Endodermal cell (in vitro differentiated cells): ENCODE measurements around the gene ARHGAP42. TPM values are rescaled to one million over a fixed set of nuclear protein-coding genes. Genes with fewer than 3 reads are reported as not detected.

ENCODE experiments used
- DNase-seq: peaks from one replicate; pipeline ENCODE4 v3.0.0-alpha.2; 2017
- H3K27ac ChIP-seq: 2 replicates; pipeline ENCODE4 v1.5.1; 2013; ENCODE audit warnings: mild to moderate bottlenecking, low read depth, low read length, moderate library complexity
- H3K27me3 ChIP-seq: 2 replicates; pipeline ENCODE4 v1.6.1; 2013; ENCODE audit warnings: mild to moderate bottlenecking, low read length, moderate library complexity; ENCODE audit not compliant: insufficient read depth, control insufficient read depth, poor library complexity, severe bottlenecking
- H3K36me3 ChIP-seq: 2 replicates; pipeline ENCODE4 v1.7.0; 2013; ENCODE audit warnings: mild to moderate bottlenecking, low read length, moderate library complexity; ENCODE audit not compliant: control insufficient read depth, insufficient read depth
- H3K4me1 ChIP-seq: one replicate; pipeline ENCODE4 v1.7.0; 2013; ENCODE audit warnings: low read length; ENCODE audit not compliant: control insufficient read depth, insufficient read depth
- H3K4me3 ChIP-seq: 2 replicates; pipeline ENCODE4 v1.5.1; 2013; ENCODE audit warnings: mild to moderate bottlenecking, low read length, moderate library complexity
- H3K9ac ChIP-seq: 2 replicates; pipeline ENCODE4 v1.6.1; 2013; ENCODE audit warnings: mild to moderate bottlenecking, low read length, moderate library complexity; ENCODE audit not compliant: poor library complexity, severe bottlenecking; ENCODE audit errors: extremely low read depth
- H3K9me3 ChIP-seq: 2 replicates; pipeline ENCODE4 v1.6.1; 2013; ENCODE audit warnings: mild to moderate bottlenecking, low read length, moderate library complexity; ENCODE audit not compliant: control insufficient read depth
- H3K27ac Mint-ChIP-seq: 2 replicates; pipeline ENCODE4 v1.8.0; 2020; ENCODE audit warnings: mixed read lengths
- H3K27me3 Mint-ChIP-seq: 2 replicates; pipeline ENCODE4 v1.8.0; 2021; ENCODE audit warnings: mild to moderate bottlenecking, mixed read lengths; ENCODE audit not compliant: insufficient read depth
- H3K36me3 Mint-ChIP-seq: 2 replicates; pipeline ENCODE4 v1.8.0; 2020; ENCODE audit warnings: low read depth, mixed read lengths
- H3K4me1 Mint-ChIP-seq: 2 replicates; pipeline ENCODE4 v1.8.0; 2020; ENCODE audit warnings: mixed read lengths
- H3K4me3 Mint-ChIP-seq: 2 replicates; pipeline ENCODE4 v1.8.0; 2020; ENCODE audit warnings: mild to moderate bottlenecking, moderate library complexity, mixed read lengths
- H3K9me3 Mint-ChIP-seq: 2 replicates; pipeline ENCODE4 v1.8.0; 2020; ENCODE audit warnings: mild to moderate bottlenecking, mixed read lengths
- CTCF ChIP-seq: fragments of 200-600 bp; sonication (generic); conservative IDR thresholded peaks from 2 replicates; pipeline ENCODE4 v1.5.0; 2021; ENCODE audit warnings: antibody characterized with exemption, mild to moderate bottlenecking
- WGBS, 2 experiments: methylation state at CpG; one replicate each; pipeline versions ENCODE4 v1.1.5 to v1.1.7; 2013; ENCODE audit warnings: missing lambda C conversion rate in 2 of 2, mixed read lengths in 1 of 2; ENCODE audit not compliant: insufficient coverage in 1 of 2, insufficient read length in 1 of 2; 5-methylcytosine and 5-hydroxymethylcytosine counted together
- total RNA-seq, 2 donors: library from RNA; stranded (reverse); fragmentation: NEBNext Ultra II Directional in 1 of 2; extraction: Animal tissue kit (Norgen Biotek cat#: 25700) in 1 of 2; gene quantifications; 2 replicates in 1 of 2; 3 replicates in 1 of 2; pipeline ENCODE4 v1.2.1, GENCODE V29; 2021

The ARHGAP42 gene
- total RNA-seq, 2 donors from 2014 or later = 164 to 176 TPM

- WGBS, 2 experiments = 0 to 46% methylated on average over 1 to 2 of the region's 2 CpGs
- no peaks in the 10 kb centered on the region for H3K9me3 ChIP-seq
- H3K36me3 ChIP-seq = peaks cover 4% of the 10 kb centered on the region
- H3K27ac ChIP-seq = no peak overlapping the region
- no peak overlapping the region for H3K4me3 Mint-ChIP-seq
- H3K27ac Mint-ChIP-seq = no peak overlapping the region
- H3K27me3 ChIP-seq = no peaks in the 10 kb centered on the region
- peaks cover 35% of the 10 kb centered on the region for H3K4me1 ChIP-seq
- H3K4me3 ChIP-seq = no peak overlapping the region
- H3K9ac ChIP-seq = no peak overlapping the region
- peaks cover 68% of the 10 kb centered on the region for H3K4me1 Mint-ChIP-seq
- no peak for DNase-seq
- no peaks in the 10 kb centered on the region for H3K36me3 Mint-ChIP-seq
- no peak for TF ChIP-seq CTCF
- H3K9me3 Mint-ChIP-seq = no peaks in the 10 kb centered on the region
- no peaks in the 10 kb centered on the region for H3K27me3 Mint-ChIP-seq
Observed at GRCh38 chr11:100756559-100756958, 69.5 kb downstream of the ARHGAP42 start.

- WGBS, 2 experiments = no CpG with 5 or more reads among the region's 1 CpG
- H3K27me3 Mint-ChIP-seq = no peaks in the 10 kb centered on the region
- Histone ChIP-seq H3K4me1 (peaks cover 29% of the 10 kb centered on the region), H3K9me3 (no peaks in the 10 kb centered on the region), H3K36me3 (peaks cover 5% of the 10 kb centered on the region), H3K27me3 (no peaks in the 10 kb centered on the region), H3K27ac (no peak overlapping the region), H3K4me3 (no peak overlapping the region), H3K9ac (no peak overlapping the region)
- H3K9me3 Mint-ChIP-seq = no peaks in the 10 kb centered on the region
- H3K4me3 Mint-ChIP-seq = no peak overlapping the region
- no peak for TF ChIP-seq CTCF
- peaks cover 7% of the 10 kb centered on the region for H3K36me3 Mint-ChIP-seq
- no peak overlapping the region for H3K27ac Mint-ChIP-seq
- no peak for DNase-seq
- H3K4me1 Mint-ChIP-seq = peaks cover 64% of the 10 kb centered on the region
Observed at GRCh38 chr11:100757646-100758045, 70.6 kb downstream of the ARHGAP42 start.

GRCh38 chr11:100759106-100759505, 72.0 kb downstream of the ARHGAP42 start:
- WGBS, 2 experiments = 60 to 79% methylated on average over 1 to 2 of the region's 2 CpGs
- peaks cover 52% of the 10 kb centered on the region for H3K4me1 Mint-ChIP-seq
- Histone ChIP-seq H3K27me3 (no peaks in the 10 kb centered on the region), H3K4me1 (peaks cover 21% of the 10 kb centered on the region), H3K36me3 (peaks cover 5% of the 10 kb centered on the region), H3K27ac (no peak overlapping the region), H3K4me3 (no peak overlapping the region), H3K9me3 (no peaks in the 10 kb centered on the region), H3K9ac (no peak overlapping the region)
- H3K4me3 Mint-ChIP-seq = no peak overlapping the region
- no peaks in the 10 kb centered on the region for H3K27me3 Mint-ChIP-seq
- H3K36me3 Mint-ChIP-seq = peaks cover 7% of the 10 kb centered on the region
- DNase-seq = no peak
- H3K27ac Mint-ChIP-seq = peak overlapping the region; percentile 33
- H3K9me3 Mint-ChIP-seq = no peaks in the 10 kb centered on the region
- no peak for TF ChIP-seq CTCF
